ENCODE measurements around the gene MAP3K20. TPM values are rescaled to one million over a fixed set of nuclear protein-coding genes. Genes with fewer than 3 reads are reported as not detected.

Gene MAP3K20
- total and polyA plus RNA-seq, 2 of the 4 experiments (the other 2 are of a cell fraction) = 27.5 to 84.4 TPM

- Histone ChIP-seq H3K4me2 (ENCODE audit: low read depth, low read length) (no peak overlapping the region), H3K27ac (ENCODE audit: insufficient read depth, low read length) (no peak overlapping the region), H4K8ac (ENCODE audit: low read depth in 2 of 2, low read length in 2 of 2) (no peak overlapping the region), H2BK120ac (ENCODE audit: low read depth, low read length) (no peak overlapping the region), H3K36me3 (ENCODE audit: control insufficient read depth, insufficient read depth, low read length) (peaks cover 8% of the 10 kb centered on the region), H3K4ac (ENCODE audit: low read depth, low read length) (no peak overlapping the region), H3K9me1 (ENCODE audit: insufficient read depth, low read length) (no peaks in the 10 kb centered on the region), H3K56ac (ENCODE audit: extremely low read depth, insufficient read depth, low read length) (no peak overlapping the region), H3K4me3 (ENCODE audit: insufficient read depth, low read depth, low read length) (no peak overlapping the region), H4K5ac (ENCODE audit: low read depth, low read length) (no peak overlapping the region), H2BK20ac (ENCODE audit: low read depth, low read length) (no peak overlapping the region), H3K18ac (ENCODE audit: low read depth, low read length) (peak overlapping the region; percentile 27; the same call in 1 of the 2 replicates), H3K4me1 (ENCODE audit: control insufficient read depth, insufficient read depth, low read length) (peaks cover 14% of the 10 kb centered on the region), H3K14ac (replicated peaks; ENCODE audit: low read depth, low read length) (peak overlapping the region; percentile 16), H3K23ac (ENCODE audit: low read depth, low read length) (no peak overlapping the region), H3K9ac (ENCODE audit: low read depth, low read length) (no peak overlapping the region), H2AK9ac (replicated peaks; ENCODE audit: low read depth, low read length, poor library complexity) (no peak overlapping the region), H2BK5ac (ENCODE audit: low read depth, low read length, poor library complexity, severe bottlenecking) (no peak overlapping the region), H4K91ac (ENCODE audit: insufficient read depth, low read depth, low read length) (no peak overlapping the region), H2BK15ac (ENCODE audit: low read depth, low read length) (no peak overlapping the region), H4K20me1 (ENCODE audit: insufficient read depth, low read length) (no peaks in the 10 kb centered on the region), H3K79me1 (ENCODE audit: low read depth in 1 of 2, low read length in 2 of 2) (peaks cover 4 to 5% of the 10 kb centered on the region in 2 experiments; a peak in 2 of 4 replicates), H2AK5ac (ENCODE audit: low read depth, low read length) (peak overlapping the region; percentile 29; the same call in 1 of the 2 replicates), H3K9me3 (ENCODE audit: control insufficient read depth, insufficient read depth, low read length) (no peaks in the 10 kb centered on the region), H2AFZ (replicated peaks; ENCODE audit: low read length, poor library complexity) (no peak overlapping the region), H3K27me3 (ENCODE audit: control insufficient read depth, insufficient read depth, low read length) (no peaks in the 10 kb centered on the region)
- WGBS, 2 experiments (ENCODE audit: extremely low coverage in 2 of 2, insufficient read length in 1 of 2) = no CpG with 5 or more reads among the region's 1 CpG
- in situ Hi-C loops (cut with MboI; ENCODE audit: low sequenced_read_pairs) (loop anchor here (5.0 kb wide), 1 partner anchor 404 kb away; no protein-coding TSS in a partner anchor), intact Hi-C loops (cut with micrococcal nuclease) (loop anchor here (5.0 kb wide), 1 partner anchor 1126 kb away; no protein-coding TSS in a partner anchor), dilution Hi-C loops (cut with HindIII; ENCODE audit: low sequenced_read_pairs, unreplicated experiment) (no loop called here)
- ATAC-seq (ENCODE audit: low read depth) = no peak
- no TSS peak for BruUV-seq (replicated peaks)
- POLR2A ChIA-PET (ENCODE audit: unreplicated experiment) = no interaction called here
- CTCF ChIA-PET = interaction anchor here (0.5 to 5.1 kb wide), 3 partner anchors 114 to 188 kb away, joined by 3 to 32 read pairs (median 5); no protein-coding TSS in a partner anchor
- DNase-seq = no peak
- no peak for TF ChIP-seq MAFK (IDR thresholded peaks at IDR 0.05; ENCODE audit: low read depth, low read length)
- TF ChIP-seq BHLHE40 (IDR thresholded peaks at IDR 0.05; ENCODE audit: low read depth, low read length) = no peak
- TF ChIP-seq FOS (IDR thresholded peaks at IDR 0.05; ENCODE audit: low read depth, low read length) = no peak
- TF ChIP-seq RCOR1 (IDR thresholded peaks at IDR 0.05; ENCODE audit: insufficient replicate concordance, low read length) = no peak
- no peak for TF ChIP-seq RAD21 (IDR thresholded peaks at IDR 0.05; ENCODE audit: low read length)
- TF ChIP-seq POLR2A (IDR thresholded peaks at IDR 0.05; ENCODE audit: low read depth, low read length) = no peak
Observed at GRCh38 chr2:173216051-173216450, 140.4 kb downstream of the MAP3K20 start.
